NT2/D1 (cell line): ENCODE measurements around the gene CDH22.

ENCODE experiments used
- SUZ12 ChIP-seq: IDR thresholded peaks from 2 replicates; pipeline ENCODE4 v1.6.1; 2011; ENCODE audit not compliant: insufficient read length, insufficient read depth; ENCODE audit errors: extremely low read depth
- YY1 ChIP-seq: IDR thresholded peaks from 2 replicates; pipeline ENCODE4 v1.6.1; 2011; ENCODE audit not compliant: insufficient read length, insufficient read depth
- ZNF274 ChIP-seq: IDR thresholded peaks from 2 replicates; pipeline ENCODE4 v1.6.1; 2011; ENCODE audit warnings: mild to moderate bottlenecking, low read depth, low read length

- TF ChIP-seq YY1 = no peak
- TF ChIP-seq ZNF274 = no peak
- no peak for TF ChIP-seq SUZ12
These were observed 16.1 kb upstream of the CDH22 start for GRCh38 chr20:46324379-46324778.
